ENCODE results near the gene PLEKHH1. TPM values are rescaled to one million over a fixed set of nuclear protein-coding genes. Genes with fewer than 3 reads are reported as not detected.

Gene PLEKHH1
- total RNA-seq, 1 experiment from 2014 or later = 35.3 TPM

- Histone ChIP-seq H4K5ac (ENCODE audit: insufficient read length, low read depth, low read length) (no peak overlapping the region), H3K23me2 (ENCODE audit: insufficient read length, low read depth, low read length, poor library complexity, severe bottlenecking) (peaks cover 2% of the 10 kb centered on the region), H2AFZ (ENCODE audit: low read length) (no peak overlapping the region), H4K91ac (ENCODE audit: insufficient read length, low read depth, low read length) (no peak overlapping the region), H3K9ac (ENCODE audit: extremely low read depth, insufficient read length, low read length) (no peak overlapping the region), H2BK15ac (ENCODE audit: low read depth, low read length) (no peak overlapping the region), H4K20me1 (ENCODE audit: control insufficient read depth, insufficient read depth, insufficient read length) (no peaks in the 10 kb centered on the region), H3K23ac (ENCODE audit: insufficient read length, low read depth, low read length) (no peak overlapping the region), H3K56ac (ENCODE audit: insufficient read length, low read depth, low read length) (no peak overlapping the region), H3T11ph (ENCODE audit: low read length) (no peak overlapping the region), H2AK5ac (ENCODE audit: insufficient read length, low read length) (no peak overlapping the region), H3K9me3 (ENCODE audit: control insufficient read depth, low read depth, low read length) (no peaks in the 10 kb centered on the region), H4K8ac (replicated peaks; ENCODE audit: insufficient read length, low read depth, low read length) (no peak overlapping the region), H3K4me1 (ENCODE audit: insufficient read depth, low read length) (peaks cover 2% of the 10 kb centered on the region; the same call in 1 of the 2 replicates), H2BK12ac (ENCODE audit: insufficient read length, low read depth, low read length) (no peak overlapping the region), H2BK120ac (ENCODE audit: low read depth, low read length, poor library complexity, severe bottlenecking) (no peak overlapping the region), H3K79me2 (ENCODE audit: insufficient read depth, low read length) (no peaks in the 10 kb centered on the region), H3K18ac (ENCODE audit: insufficient read length, low read depth, low read length) (no peak overlapping the region), H3K4me2 (ENCODE audit: insufficient read depth, insufficient read length, low read length) (no peak overlapping the region), H2BK5ac (ENCODE audit: insufficient read length, low read length) (no peak overlapping the region), H2BK20ac (ENCODE audit: low read depth, low read length, poor library complexity, severe bottlenecking) (no peak overlapping the region), H3K27ac (ENCODE audit: insufficient read length, low read depth, low read length) (no peak overlapping the region), H3K4ac (ENCODE audit: low read depth, low read length) (no peak overlapping the region), H3K14ac (ENCODE audit: insufficient read depth, low read length) (no peak overlapping the region), H3K79me1 (ENCODE audit: insufficient read depth, low read depth, low read length, poor library complexity, severe bottlenecking) (no peaks in the 10 kb centered on the region), H3K27me3 (ENCODE audit: insufficient read depth, low read length) (no peaks in the 10 kb centered on the region; the same call in 1 of the 2 replicates)
- TF ChIP-seq CTCF (conservative IDR thresholded peaks at IDR 0.05) = no peak
- no peak overlapping the region for H3K4me3 Mint-ChIP-seq
- peaks cover 40% of the 10 kb centered on the region for H3K27me3 Mint-ChIP-seq (ENCODE audit: low read depth)
- no CpG with 5 or more reads among the region's 3 CpGs for WGBS (ENCODE audit: extremely low coverage, insufficient read length, low lambda C conversion rate)
- DNase-seq = no peak
- H3K36me3 Mint-ChIP-seq (ENCODE audit: insufficient read depth in 1 of 3, low read depth in 3 of 3) = no peaks in the 10 kb centered on the region
- H3K9me3 Mint-ChIP-seq = no peaks in the 10 kb centered on the region
- no peak overlapping the region for H3K27ac Mint-ChIP-seq
- H3K4me1 Mint-ChIP-seq = peaks cover 0 to 2% of the 10 kb centered on the region in 2 experiments; a peak in 1 of 4 replicates
Observed at GRCh38 chr14:67508956-67509355, 24.1 kb upstream of the PLEKHH1 start.

Measured in H9 (cell line).